Measurements from ENCODE around the gene C1QTNF8. TPM values are rescaled to one million over a fixed set of nuclear protein-coding genes. Genes with fewer than 3 reads are reported as not detected.

The C1QTNF8 gene
- total and polyA plus RNA-seq, 2 of the 13 experiments (the other 11 are each of a cell fraction or from before 2014, with no cell fraction given), result 0.09 TPM; not detected in 1

DNA sequence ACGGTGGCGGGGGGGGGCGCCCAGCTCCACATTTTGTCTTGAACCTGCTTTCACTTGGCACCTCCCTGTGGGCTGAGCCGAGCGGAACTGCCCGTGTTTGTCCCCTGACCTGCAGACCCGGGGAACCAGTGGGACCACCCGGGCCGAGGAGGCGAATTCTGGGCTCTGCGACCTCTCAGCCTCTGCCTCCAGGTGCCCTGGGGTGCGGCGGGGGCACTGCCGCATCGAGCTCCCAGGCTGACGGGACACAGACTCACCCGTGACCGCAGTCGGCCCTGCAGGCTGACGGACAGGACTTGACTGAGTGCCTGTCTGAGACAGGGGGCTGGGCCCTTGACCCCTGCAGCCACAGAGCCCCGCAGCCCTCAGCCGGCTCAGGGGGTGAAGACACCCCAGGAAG is 11.1 kb upstream of the C1QTNF8 start (continued):
- TF ChIP-seq FOXK2 (IDR thresholded peaks at IDR 0.05), result no peak

DNA sequence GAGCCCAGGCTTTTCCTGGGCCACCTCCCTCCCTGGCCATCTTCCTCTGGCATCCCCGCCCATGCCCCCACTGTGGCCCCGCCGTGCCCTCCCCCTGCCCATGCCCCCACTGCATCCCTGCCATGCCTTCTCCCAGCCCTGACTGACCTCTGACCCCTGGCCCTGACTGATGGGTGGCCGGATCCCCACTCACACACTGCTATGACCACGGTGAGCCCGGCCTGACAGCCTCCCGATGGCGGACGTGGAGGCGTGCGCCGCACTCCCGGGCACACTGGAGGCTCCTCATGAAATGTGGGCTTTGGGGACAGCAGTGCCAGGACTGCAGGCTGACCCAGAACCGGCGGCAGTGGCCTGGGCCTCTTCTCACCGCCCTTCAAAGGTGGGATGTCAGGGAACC is 10.6 kb upstream of the C1QTNF8 start:
- H3K4me2 ChIP-seq (ENCODE audit: low read depth, low read length), result no peak overlapping the region
- TF ChIP-seq, protein P1, sequence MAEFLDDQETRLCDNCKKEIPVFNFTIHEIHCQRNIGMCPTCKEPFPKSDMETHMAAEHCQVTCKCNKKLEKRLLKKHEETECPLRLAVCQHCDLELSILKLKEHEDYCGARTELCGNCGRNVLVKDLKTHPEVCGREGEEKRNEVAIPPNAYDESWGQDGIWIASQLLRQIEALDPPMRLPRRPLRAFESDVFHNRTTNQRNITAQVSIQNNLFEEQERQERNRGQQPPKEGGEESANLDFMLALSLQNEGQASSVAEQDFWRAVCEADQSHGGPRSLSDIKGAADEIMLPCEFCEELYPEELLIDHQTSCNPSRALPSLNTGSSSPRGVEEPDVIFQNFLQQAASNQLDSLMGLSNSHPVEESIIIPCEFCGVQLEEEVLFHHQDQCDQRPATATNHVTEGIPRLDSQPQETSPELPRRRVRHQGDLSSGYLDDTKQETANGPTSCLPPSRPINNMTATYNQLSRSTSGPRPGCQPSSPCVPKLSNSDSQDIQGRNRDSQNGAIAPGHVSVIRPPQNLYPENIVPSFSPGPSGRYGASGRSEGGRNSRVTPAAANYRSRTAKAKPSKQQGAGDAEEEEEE (CRISPR knock-in tag; IDR thresholded peaks at IDR 0.05; ENCODE audit: borderline replicate concordance), result no peak
- TF ChIP-seq KDM5B (CRISPR knock-in tag; IDR thresholded peaks at IDR 0.05; ENCODE audit: borderline replicate concordance), result 0 out of 2 replicates have a peak, but pooled peaks have one; percentile 5
- H3K27ac ChIP-seq (ENCODE audit: extremely low read length, insufficient read depth, low read length), result no peak overlapping the region
- H3K4me1 ChIP-seq (ENCODE audit: insufficient read depth, low read length), result 0 out of 2 replicates have a peak, but pooled peaks cover under 1% of the 10 kb centered on the region
- no peak for FAIRE-seq
- BruUV-seq (replicated peaks), result no TSS peak
- no peaks in the 10 kb centered on the region for H3K36me3 ChIP-seq (replicated peaks in 1 of 2; ENCODE audit: control insufficient read depth in 1 of 2, insufficient read depth in 2 of 2, low read length in 2 of 2)
- H4K20me1 ChIP-seq (ENCODE audit: insufficient read depth, low read length), result peaks cover 3% of the 10 kb centered on the region; the same call in 1 of the 2 replicates
- in situ Hi-C loops (cut with HindIII; ENCODE audit: extremely low pct_ligation_motif_present, low pct_unique_long_range_greater_than_20kb), result no loop called here
- POLR2A ChIA-PET, result no interaction called here
- H3K4me3 ChIP-seq (replicated peaks in 1 of 3; ENCODE audit: insufficient read depth in 1 of 3, low read depth in 2 of 3, low read length in 3 of 3), result no peak overlapping the region
- H3K9ac ChIP-seq (ENCODE audit: insufficient read depth, low read depth, low read length), result no peak overlapping the region
- no peak overlapping the region for H2AFZ ChIP-seq (ENCODE audit: low read length)
- no peaks in the 10 kb centered on the region for H3K9me3 ChIP-seq (ENCODE audit: low read length)
- no peaks in the 10 kb centered on the region for H3K79me2 ChIP-seq (ENCODE audit: insufficient read depth, low read length)
- intact Hi-C loops (cut with micrococcal nuclease; ENCODE audit: unreplicated experiment), result loop anchor here (1.0 kb wide), 1 partner anchor 88 kb away; no protein-coding TSS in a partner anchor
- H3K27me3 ChIP-seq (ENCODE audit: control insufficient read depth in 1 of 2, insufficient read depth in 2 of 2, low read length in 2 of 2), result peaks cover 27 to 82% of the 10 kb centered on the region in 2 experiments
- no peak for DNase-seq (ENCODE audit: low spot score)
- ATAC-seq, result no peak
- WGBS (ENCODE audit: low lambda C conversion rate), result 38% methylated on average over 4 of the region's 16 CpGs
- CTCF ChIA-PET (ENCODE audit: low intra/inter-chr PET ratio, low total read pairs), result interaction anchor here (1.0 to 2.7 kb wide), 2 partner anchors 49 to 77 kb away, joined by 6 to 10 read pairs; no protein-coding TSS in a partner anchor
